HG02571 (cell line): ENCODE results near the gene SNAPIN.

Source experiments
- ATAC-seq: cut with Tn5 transposase; IDR thresholded peaks from one replicate; pipeline ENCODE4 v1.9.1; 2021; ENCODE audit warnings: mild to moderate bottlenecking, moderate library complexity; ENCODE audit not compliant: unreplicated experiment

SNAPIN gene

DNA sequence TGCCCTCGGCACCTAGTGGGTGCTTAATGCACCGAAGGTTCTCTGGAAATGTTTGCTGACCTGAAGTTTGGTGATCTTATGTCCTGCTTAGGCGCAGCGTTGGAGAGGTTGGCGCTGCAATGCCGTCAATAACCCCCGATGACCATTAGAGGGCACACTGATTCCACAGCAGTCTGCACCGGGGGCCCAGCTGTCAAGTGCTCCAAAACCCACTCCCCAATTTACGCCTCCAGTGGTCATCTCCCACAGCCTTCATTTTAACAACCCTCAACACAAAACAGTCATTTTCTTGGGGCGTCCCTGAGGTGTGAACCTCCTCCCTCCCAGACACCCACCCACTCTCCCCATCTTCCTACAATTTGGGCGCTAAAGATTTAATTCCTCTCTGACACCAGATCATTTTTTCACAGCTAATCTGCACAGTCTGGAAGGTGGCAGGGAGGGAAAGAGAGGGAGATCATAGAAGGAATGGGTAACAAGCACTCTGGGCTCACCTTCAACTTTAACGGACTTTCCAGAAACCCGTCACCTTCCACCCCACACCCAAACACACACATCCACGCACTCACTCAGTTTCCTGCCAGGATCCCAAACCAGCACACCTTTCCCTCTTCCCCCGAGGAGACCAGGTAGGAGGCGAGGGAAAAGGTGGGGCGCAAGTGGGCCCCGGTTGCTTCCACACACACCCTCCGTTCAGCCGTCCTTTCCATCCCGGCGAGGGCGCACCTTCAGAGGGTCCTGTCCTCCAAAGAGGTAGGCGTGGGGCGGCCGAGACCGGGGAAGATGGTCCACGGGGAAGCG, 19.4 kb downstream of the SNAPIN start:
- ATAC-seq = no peak

DNA sequence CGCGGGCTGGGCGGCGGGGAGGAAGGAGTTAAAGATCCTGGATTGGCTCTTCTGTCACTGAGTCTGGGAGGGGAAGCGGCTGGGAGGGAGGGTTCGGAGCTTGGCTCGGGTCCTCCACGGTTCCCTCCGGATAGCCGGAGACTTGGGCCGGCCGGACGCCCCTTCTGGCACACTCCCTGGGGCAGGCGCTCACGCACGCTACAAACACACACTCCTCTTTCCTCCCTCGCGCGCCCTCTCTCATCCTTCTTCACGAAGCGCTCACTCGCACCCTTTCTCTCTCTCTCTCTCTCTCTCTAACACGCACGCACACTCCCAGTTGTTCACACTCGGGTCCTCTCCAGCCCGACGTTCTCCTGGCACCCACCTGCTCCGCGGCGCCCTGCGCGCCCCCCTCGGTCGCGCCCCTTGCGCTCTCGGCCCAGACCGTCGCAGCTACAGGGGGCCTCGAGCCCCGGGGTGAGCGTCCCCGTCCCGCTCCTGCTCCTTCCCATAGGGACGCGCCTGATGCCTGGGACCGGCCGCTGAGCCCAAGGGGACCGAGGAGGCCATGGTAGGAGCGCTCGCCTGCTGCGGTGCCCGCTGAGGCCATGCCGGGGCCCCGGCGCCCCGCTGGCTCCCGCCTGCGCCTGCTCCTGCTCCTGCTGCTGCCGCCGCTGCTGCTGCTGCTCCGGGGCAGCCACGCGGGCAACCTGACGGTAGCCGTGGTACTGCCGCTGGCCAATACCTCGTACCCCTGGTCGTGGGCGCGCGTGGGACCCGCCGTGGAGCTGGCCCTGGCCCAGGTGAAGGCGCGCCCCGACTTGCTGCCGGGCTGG, 20.2 kb downstream of the SNAPIN start, which contains the start of gene NPR1:
Gene NPR1, plus strand, starts transcription at position 170 of the 818 bp plus-strand sequence. Its CDS starts 421 bp downstream, at position 591.
- no peak for ATAC-seq

DNA sequence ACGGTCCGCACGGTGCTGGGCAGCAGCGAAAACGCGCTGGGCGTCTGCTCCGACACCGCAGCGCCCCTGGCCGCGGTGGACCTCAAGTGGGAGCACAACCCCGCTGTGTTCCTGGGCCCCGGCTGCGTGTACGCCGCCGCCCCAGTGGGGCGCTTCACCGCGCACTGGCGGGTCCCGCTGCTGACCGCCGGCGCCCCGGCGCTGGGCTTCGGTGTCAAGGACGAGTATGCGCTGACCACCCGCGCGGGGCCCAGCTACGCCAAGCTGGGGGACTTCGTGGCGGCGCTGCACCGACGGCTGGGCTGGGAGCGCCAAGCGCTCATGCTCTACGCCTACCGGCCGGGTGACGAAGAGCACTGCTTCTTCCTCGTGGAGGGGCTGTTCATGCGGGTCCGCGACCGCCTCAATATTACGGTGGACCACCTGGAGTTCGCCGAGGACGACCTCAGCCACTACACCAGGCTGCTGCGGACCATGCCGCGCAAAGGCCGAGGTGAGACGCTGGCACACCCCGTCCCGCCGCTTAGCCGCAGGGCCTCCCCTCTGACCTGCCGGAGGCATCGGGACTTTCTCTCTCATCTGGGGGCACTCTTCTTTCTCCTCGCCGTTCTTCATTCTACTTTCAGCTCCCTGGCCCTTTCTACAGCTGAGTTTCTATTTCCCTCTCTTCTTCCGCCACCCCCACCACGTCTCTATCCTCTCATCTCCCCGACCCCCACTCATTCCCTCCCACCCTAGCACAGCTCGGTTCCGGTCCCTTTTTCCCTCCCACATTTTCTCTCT, 21.0 kb downstream of the SNAPIN start:
- no peak for ATAC-seq

DNA sequence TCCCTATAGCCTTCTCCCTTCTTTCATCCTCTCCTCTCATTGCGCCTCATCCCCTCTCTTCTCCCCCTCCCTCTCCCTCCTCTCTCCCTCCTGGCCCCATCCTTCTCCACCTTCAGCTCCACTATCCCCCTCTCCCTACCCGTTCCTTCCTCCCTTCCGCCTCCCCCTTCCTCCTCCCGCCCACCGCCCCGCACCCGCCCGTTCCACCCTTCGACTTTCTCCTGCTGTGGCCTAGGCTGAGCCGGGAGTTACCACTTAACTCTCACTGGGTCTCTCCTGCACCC, 21.6 kb downstream of the SNAPIN start:
- no peak for ATAC-seq

DNA sequence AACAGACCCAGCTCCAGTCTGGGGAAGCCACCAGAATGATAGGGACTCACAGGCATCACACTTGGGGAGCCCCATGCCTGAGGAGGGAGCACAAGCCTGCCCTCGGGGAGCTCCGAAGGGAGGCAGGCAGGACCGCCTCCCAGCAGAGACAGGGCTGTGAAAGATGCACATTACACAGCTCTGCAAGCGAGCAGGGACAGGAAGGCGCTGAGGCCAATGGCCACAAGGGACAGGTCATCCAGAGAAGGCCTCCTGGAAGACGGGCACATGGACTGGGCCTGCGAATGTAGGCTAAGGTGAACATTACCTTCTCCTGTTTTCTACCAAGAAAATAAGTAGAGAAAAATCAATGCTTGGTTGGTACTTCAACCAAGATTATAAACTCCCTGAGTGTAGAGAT, 24.2 kb downstream of the SNAPIN start:
- no peak for ATAC-seq

DNA sequence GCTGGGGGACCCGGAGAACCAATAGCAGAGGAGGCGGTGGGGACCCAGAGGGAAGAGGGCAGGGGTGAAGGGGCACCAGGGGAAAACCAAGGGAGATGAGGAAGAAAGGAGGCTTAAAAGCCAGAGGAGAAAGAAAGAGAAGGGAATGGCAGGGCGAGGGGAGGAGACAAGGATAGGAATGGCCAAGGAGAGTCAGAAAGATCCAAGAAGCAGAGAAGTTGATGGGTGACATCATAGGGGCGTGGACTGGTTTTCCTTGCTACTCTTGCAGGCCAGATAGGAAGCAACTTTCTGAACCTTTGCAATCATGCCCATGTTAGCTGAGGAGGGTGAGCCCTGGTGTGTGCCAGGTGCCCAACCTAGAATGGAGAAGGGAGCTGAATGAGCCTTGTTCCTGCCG, 25.4 kb downstream of the SNAPIN start:
- ATAC-seq = no peak

DNA sequence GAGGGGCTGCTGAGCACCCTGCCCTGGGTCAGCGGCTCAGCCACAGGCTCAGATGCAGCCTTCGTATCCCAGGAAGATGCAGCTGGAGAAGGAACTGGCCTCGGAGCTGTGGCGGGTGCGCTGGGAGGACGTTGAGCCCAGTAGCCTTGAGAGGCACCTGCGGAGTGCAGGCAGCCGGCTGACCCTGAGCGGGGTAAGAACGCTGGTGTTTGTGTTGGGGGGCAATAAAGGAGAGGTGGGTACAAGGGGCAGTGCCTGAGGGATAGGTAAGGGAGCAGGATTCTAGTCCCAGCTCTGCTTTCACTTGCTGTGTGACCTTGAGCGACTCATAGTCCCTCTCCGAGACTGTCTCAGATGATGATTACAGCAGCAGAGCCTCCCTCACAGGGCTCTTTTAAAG, 26.4 kb downstream of the SNAPIN start:
- no peak for ATAC-seq

DNA sequence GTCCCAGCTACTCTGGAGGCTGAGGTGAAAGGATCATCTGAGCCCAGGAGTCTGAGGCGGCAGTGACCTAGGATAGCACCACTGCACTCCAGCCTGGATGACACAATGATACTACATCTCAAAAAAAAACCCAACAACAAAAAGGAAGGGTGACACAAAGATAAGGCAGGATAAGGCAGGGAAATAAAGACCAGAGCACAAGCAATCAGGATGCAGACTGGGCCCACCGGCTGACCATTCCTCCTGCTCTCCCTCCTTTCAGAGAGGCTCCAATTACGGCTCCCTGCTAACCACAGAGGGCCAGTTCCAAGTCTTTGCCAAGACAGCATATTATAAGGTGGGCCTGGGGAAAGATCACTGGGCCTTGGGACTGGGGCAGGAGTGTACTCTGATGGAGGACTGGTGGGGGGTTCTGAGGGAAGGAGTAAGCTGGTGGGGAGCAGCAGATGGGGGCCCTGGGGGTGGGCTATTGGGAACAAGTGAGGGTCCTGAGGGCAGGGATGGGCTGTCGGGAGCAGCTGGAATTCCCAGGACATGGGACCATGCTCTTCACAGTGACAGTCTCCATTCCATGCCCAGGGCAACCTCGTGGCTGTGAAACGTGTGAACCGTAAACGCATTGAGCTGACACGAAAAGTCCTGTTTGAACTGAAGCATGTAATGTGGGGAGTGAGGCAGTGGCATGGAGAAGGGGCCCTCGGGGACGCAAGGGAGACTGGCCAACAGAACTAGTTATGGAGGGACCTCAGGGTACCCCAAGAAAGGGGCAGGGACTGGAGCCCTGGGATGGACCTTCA, 27.2 kb downstream of the SNAPIN start:
- no peak for ATAC-seq

DNA sequence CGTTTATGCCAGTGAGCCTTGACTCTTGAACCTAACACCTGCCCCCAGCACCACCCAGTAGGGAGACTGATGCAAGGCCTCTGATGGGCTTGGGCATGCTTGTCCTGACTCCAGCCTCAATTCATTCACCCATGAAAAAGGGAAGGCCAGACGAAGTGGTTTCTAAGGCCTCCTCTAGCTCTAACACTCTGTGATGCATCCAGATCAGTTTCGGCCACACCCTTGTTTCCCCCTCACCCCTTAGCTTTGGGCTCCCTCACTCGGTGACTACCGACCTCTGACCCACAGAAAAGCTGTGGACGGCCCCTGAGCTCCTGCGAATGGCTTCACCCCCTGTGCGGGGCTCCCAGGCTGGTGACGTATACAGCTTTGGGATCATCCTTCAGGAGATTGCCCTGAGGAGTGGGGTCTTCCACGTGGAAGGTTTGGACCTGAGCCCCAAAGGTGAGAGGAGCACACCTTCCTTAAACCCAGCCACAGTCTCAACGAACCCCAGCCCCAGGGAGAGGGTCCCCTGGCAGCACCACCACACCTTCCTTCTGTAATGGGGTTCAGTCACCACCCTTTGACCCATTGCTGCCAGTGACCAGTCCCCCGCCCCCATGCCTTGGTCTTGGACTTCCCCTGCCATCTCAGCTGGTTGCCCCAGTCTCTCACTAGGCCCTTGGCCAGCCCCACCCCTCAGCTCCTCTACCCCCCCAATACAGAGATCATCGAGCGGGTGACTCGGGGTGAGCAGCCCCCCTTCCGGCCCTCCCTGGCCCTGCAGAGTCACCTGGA, 29.0 kb downstream of the SNAPIN start:
- no peak for ATAC-seq

DNA sequence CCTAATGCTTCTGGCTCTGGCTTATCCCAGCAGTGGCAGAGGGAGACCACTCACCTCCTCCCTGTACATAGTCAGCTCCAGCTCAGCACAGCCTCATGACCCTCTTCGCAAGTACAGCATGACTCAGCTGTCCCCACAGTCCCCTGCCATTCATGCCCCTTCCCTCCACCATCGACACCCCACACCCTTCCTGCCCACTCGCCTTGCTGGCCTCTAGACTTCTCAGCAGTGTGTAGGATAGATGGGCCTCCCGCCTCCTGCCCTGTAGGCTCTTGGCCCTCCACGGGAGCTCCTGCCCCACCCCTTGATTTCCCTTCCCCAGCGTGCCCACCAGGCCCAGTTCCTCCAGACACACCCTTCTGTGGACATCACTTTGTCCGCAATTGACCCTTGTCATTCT, 29.8 kb downstream of the SNAPIN start:
- ATAC-seq = no peak

DNA sequence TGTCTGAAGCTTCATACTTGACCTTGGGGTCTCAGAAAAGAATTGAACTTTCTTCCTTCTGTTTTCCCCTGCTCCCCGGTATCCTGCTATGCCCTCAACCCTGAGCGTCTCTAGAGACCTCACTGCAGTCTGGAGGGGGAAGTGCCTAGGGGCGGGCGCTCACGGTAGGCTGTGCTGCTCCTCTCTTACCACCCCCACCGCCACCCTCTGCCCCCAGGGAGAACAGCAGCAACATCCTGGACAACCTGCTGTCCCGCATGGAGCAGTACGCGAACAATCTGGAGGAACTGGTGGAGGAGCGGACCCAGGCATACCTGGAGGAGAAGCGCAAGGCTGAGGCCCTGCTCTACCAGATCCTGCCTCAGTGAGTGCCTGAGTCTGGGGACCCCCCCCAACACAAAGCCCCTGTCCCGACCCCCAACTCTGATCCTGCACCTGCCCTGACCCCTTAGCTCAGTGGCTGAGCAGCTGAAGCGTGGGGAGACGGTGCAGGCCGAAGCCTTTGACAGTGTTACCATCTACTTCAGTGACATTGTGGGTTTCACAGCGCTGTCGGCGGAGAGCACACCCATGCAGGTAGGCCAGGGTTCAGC, 30.3 kb downstream of the SNAPIN start:
- no peak for ATAC-seq

DNA sequence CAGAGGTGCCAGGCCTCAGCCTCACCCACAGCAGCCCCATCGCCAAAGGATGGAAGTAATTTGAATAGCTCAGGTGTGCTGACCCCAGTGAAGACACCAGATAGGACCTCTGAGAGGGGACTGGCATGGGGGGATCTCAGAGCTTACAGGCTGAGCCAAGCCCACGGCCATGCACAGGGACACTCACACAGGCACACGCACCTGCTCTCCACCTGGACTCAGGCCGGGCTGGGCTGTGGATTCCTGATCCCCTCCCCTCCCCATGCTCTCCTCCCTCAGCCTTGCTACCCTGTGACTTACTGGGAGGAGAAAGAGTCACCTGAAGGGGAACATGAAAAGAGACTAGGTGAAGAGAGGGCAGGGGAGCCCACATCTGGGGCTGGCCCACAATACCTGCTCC, 35.0 kb downstream of the SNAPIN start:
- no peak for ATAC-seq

DNA sequence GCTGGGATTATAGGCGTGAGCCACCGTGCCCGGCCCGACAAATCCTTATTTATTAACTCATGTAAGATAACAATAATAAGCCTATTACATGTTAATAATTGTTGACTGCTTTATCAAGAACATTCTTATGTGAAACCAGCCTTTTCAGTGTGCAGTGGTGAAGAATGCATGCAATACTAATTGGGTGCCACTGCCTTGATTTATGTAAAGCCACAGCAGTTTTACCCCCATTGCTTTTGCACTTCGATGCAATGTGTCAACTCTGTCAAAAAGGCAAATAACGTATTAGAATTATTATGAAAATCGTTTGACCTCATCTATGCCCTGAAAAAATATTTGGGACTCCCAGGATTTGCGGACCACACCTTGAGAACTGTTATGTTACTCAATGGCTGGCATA, 38.2 kb downstream of the SNAPIN start:
- no peak for ATAC-seq

DNA sequence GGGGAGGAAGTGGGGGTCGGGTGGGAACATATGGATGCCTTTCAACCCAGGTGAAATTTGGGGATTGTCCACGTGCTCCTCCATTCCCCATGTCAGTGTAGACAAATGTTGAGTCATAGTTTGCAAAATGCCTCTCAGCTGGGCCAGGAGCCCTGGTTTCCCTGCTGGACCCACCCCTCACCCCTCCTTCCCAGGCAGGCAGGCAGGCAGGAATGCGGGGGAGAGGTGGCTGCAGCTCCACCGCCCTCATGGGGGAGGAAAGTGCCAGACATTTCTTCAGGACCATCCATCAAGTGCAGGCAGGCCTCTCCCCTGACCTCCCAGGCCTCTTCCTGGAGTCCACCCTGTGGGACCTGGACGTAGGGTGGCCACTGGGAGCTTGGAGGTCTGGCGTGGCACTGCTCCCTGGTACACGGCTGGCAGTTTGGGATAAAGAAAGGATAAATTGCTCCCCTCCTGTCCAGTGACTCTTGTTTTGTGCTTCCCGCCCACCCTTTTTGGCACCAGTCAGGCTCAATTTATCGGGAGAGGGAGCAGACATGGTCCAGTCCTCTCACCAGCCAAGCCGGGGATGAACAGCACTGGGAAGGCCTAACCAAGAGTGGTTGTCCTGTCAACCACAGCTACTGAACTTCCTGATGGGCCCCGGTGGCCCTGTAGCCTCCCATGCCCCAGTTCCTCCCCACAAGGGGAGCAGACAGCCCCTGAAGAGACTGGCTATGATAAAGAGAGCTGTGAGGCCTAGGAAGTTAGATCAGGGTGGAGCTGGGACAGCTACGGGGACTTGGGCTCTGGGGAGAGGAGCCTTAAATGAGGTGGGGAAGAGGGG, 38.9 kb downstream of the SNAPIN start:
- ATAC-seq = no peak

DNA sequence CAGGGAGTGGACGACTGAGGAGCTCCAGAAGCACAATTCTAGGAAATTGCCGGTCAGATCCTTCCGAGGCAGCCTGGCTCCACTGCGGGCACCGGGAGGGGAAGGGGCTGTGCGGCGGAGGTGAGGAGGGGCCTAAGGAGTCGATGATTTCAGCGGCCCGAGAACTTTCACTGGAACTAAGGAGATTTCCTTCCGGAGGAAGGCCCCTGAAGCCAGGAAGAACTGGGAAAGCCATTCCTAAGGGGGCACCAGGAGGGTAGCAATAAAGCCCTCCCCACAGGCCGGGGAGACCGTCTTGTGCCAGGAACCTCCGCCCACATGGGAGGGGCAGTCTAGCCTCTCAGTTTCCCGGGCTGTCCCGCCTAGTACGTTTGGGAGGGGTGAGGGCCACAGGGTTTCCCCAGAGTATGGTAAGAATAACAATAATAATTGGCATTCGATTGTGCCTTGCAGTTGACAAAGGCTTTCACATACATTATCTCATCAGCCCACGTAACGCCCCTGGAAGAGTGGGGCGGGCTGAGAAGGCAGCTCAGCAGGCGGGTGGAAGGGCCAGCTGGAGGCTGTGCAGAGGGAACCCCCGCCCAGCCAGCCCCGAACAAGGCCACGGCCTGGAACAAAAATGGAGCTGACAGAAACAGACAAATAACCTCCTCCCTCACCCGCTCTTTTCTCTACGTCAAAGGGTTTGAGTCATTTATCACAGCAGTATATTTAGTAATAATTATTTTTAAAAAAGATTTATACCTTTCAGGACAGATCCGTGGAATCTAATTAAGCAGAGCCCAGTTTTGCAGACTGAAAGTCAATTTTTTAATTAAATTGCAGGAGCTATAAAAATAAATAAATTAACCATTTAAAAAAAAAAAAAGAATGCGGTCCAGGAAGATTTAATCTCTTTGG, 39.8 kb downstream of the SNAPIN start:
- no peak for ATAC-seq

DNA sequence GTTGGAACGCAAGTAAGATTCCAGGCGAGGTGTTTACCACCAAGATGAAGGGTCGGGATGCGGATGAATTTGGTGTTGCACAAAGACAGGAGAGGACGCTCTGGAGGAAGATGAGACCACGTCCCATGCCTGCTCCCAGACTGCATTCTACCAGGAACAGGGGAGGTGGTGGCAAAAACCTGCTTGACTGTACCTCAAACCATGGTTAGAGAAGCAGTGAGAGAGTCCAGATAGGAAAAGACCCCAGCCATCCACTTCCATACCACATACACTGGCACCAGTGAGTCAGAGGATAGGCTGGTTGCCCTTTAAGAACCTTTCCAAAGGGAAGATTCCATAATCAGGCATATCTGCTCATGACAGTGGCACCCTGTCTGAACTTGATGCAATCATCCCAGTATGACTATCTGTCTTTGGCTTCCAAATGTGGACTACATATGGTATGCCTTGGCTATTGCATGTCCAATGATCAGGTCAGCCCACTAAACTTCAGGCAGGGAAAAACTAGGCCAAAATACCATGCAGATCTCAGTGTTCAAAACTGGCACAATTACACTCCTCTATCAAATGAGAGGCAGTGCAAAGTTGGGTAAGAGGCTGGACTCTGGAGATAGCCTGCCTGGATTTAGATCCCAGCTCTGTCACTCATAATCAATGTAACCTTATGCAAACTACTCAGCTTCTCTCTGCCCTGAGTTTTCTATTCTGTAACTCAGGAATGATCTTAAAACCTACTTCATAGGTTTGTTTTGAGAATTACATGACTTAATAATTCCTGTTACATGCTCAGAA, 40.6 kb downstream of the SNAPIN start:
- ATAC-seq = no peak

DNA sequence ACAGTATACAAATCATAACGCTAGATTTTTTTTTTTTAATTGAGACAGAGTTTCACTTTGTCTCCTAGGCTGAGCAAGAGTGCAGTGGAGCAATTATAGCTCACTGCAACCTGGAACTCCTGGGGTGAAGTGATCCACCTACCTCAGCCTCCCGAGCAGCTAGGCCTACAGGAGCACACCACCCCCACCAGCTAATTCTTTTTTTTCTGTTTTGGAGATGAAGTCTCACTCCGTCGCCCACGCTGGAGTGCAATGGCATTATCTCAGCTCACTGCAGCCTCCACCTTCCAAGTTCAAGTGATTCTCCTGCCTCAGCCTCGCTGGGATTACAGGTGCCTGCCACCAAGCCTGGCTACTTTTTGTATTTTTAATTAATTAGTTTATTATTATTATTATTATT, 41.3 kb downstream of the SNAPIN start:
- ATAC-seq = no peak
